Measurements from ENCODE around the gene RAB40C. TPM values are rescaled to one million over a fixed set of nuclear protein-coding genes. Genes with fewer than 3 reads are reported as not detected.
A peak's percentile ranks its signal among the peaks of the same experiment; 100 is the strongest.

The RAB40C gene
- total and polyA plus RNA-seq, 8 donors = 17.6 to 101 (median 25.6) TPM

- no peaks in the 10 kb centered on the region for H3K36me3 ChIP-seq
- intact Hi-C loops (cut with DNase I; ENCODE audit: low total_unique reads) = no loop called here
- H3K9me3 ChIP-seq = peaks cover 0 to 5% (median 0%) of the 10 kb centered on the region in 4 donors
- peaks cover 0 to 32% (median 22%) of the 10 kb centered on the region in 4 donors for H3K4me1 ChIP-seq
- DNase-seq = no peak
- 62 to 66% (median 63%) methylated on average over 10 of the region's 10 CpGs for WGBS, 5 donors
- H3K4me3 ChIP-seq = no peak overlapping the region
- H3K27ac ChIP-seq = no peak overlapping the region
- no peaks in the 10 kb centered on the region for H3K27me3 ChIP-seq
- TF ChIP-seq CTCF (IDR thresholded peaks at IDR 0.05) (no peak), EP300 (IDR thresholded peaks at IDR 0.05) (no peak), POLR2A (IDR thresholded peaks at IDR 0.05) (no peak), POLR2AphosphoS5 (IDR thresholded peaks at IDR 0.05) (no peak)
Observed at GRCh38 chr16:608019-608418, 18.2 kb downstream of the RAB40C start.

DNA sequence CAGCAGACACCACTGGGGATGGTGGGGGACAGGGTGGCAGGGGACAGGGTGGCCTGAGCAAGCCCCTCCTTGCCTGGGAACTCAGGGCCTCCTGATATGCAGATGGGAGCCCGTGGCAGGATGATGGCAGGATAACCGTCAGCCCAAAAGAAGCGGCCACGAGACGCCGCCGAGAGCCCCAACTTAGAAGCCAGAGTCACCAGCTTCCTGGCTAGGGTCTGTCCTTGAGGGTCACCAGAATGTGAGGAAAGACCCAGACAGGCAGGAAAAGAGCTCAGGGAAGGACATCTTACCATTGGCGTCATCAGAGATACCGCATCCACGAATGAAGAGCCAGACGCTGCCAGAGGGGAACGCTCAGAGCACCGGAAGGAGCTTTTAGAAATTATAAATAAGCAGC lies 19.4 kb downstream of the RAB40C start:
- Histone ChIP-seq H3K4me3 (no peak overlapping the region), H3K4me1 (peaks cover 0 to 32% (median 22%) of the 10 kb centered on the region in 4 donors), H3K27ac (no peak overlapping the region), H3K27me3 (no peaks in the 10 kb centered on the region), H3K36me3 (peaks cover 0 to 10% (median 3%) of the 10 kb centered on the region in 4 donors), H3K9me3 (peaks cover 0 to 5% (median 0%) of the 10 kb centered on the region in 4 donors)
- 88 to 93% (median 92%) methylated on average over 13 of the region's 13 CpGs for WGBS, 5 donors
- no peak for DNase-seq
- no peak for TF ChIP-seq CTCF (IDR thresholded peaks at IDR 0.05)
- no peak for TF ChIP-seq EP300 (IDR thresholded peaks at IDR 0.05)
- no peak for TF ChIP-seq POLR2A (IDR thresholded peaks at IDR 0.05)
- TF ChIP-seq POLR2AphosphoS5 (IDR thresholded peaks at IDR 0.05) = no peak
- intact Hi-C loops (cut with DNase I; ENCODE audit: low total_unique reads) = no loop called here

GRCh38 chr16:609984-610383 lies 20.1 kb downstream of the RAB40C start:
- no peak for DNase-seq
- intact Hi-C loops (cut with DNase I; ENCODE audit: low total_unique reads) = no loop called here

More at GRCh38 chr16:609984-610383, 20.1 kb downstream of the RAB40C start:
- TF ChIP-seq POLR2AphosphoS5 (IDR thresholded peaks at IDR 0.05) (no peak), EP300 (IDR thresholded peaks at IDR 0.05) (no peak), POLR2A (IDR thresholded peaks at IDR 0.05) (no peak), CTCF (IDR thresholded peaks at IDR 0.05) (no peak)
- Histone ChIP-seq H3K27ac (peak overlapping the region in 3 of 5 donors; percentile 0 to 16 (median 5)), H3K4me1 (peaks cover 0 to 32% (median 22%) of the 10 kb centered on the region in 4 donors), H3K27me3 (no peaks in the 10 kb centered on the region), H3K9me3 (peaks cover 0 to 4% (median 0%) of the 10 kb centered on the region in 4 donors), H3K36me3 (peaks cover 0 to 14% (median 3%) of the 10 kb centered on the region in 4 donors), H3K4me3 (no peak overlapping the region)
- WGBS, 5 donors = 88 to 93% (median 90%) methylated on average over 8 to 14 of the region's 14 CpGs
